Measurements from ENCODE around the gene HOMER2. TPM values are rescaled to one million over a fixed set of nuclear protein-coding genes. Genes with fewer than 3 reads are reported as not detected.
"Not testable (repeated sequence)": the region's sequence is repeated elsewhere in the genome, so short reads cannot be mapped to it uniquely, and the experiment has no call there.

The HOMER2 gene
- total RNA-seq, 2 experiments from 2014 or later: 5.4 TPM

- Mint-ChIP-seq H3K27ac (no peak overlapping the region), H3K4me3 (no peak overlapping the region), H3K9me3 (no peaks in the 10 kb centered on the region), H3K36me3 (ENCODE audit: low read depth) (peaks cover 68% of the 10 kb centered on the region), H3K4me1 (ENCODE audit: low read depth) (peaks cover 33% of the 10 kb centered on the region), H3K27me3 (no peaks in the 10 kb centered on the region)
- no peak for TF ChIP-seq CTCF (IDR thresholded peaks at IDR 0.05)
- CTCF ChIA-PET: interaction anchor here (1.3 to 1.5 kb wide), 2 partner anchors 20 to 169 kb away, joined by 3 to 4 read pairs; no protein-coding TSS in a partner anchor
- POLR2A ChIA-PET: interaction anchor here (0.6 kb wide), 1 partner anchor 200 kb away, joined by 3 read pairs; no protein-coding TSS in a partner anchor
- intact Hi-C loops (cut with micrococcal nuclease): no loop called here
- DNase-seq (no peak), ATAC-seq (no peak)
Measured at GRCh38 chr15:82830427-82831173, 121.9 kb downstream of the HOMER2 start.

- POLR2A ChIA-PET: interaction anchor here (1.6 kb wide), 1 partner anchor 156 kb away, joined by 3 read pairs; the partner anchor contains the start of gene RAMAC
Measured at GRCh38 chr15:82829234-82829633, 123.3 kb downstream of the HOMER2 start.

GRCh38 chr15:82828075-82828474 is 124.4 kb downstream of the HOMER2 start:
- CTCF ChIA-PET: no interaction called here
- no peaks in the 10 kb centered on the region for H3K9me3 Mint-ChIP-seq
- DNase-seq: no peak
- peaks cover 54% of the 10 kb centered on the region for H3K36me3 Mint-ChIP-seq (ENCODE audit: low read depth)
- intact Hi-C loops (cut with micrococcal nuclease): no loop called here
- H3K27me3 Mint-ChIP-seq: no peaks in the 10 kb centered on the region
- TF ChIP-seq CTCF (IDR thresholded peaks at IDR 0.05): no peak
- peaks cover 30% of the 10 kb centered on the region for H3K4me1 Mint-ChIP-seq (ENCODE audit: low read depth)
- ATAC-seq: no peak
- H3K4me3 Mint-ChIP-seq: no peak overlapping the region
- POLR2A ChIA-PET: interaction anchor here (1.0 to 1.6 kb wide), 2 partner anchors 15 to 158 kb away, joined by 3 read pairs; partner anchors contain the start of gene RAMAC
- H3K27ac Mint-ChIP-seq: no peak overlapping the region

More at GRCh38 chr15:82829234-82829633, 123.3 kb downstream of the HOMER2 start:
- no peak for TF ChIP-seq CTCF (IDR thresholded peaks at IDR 0.05)
- H3K27ac Mint-ChIP-seq: no peak overlapping the region
- CTCF ChIA-PET: interaction anchor here (1.5 kb wide), 1 partner anchor 171 kb away, joined by 4 read pairs; no protein-coding TSS in a partner anchor
- H3K36me3 Mint-ChIP-seq (ENCODE audit: low read depth): peaks cover 60% of the 10 kb centered on the region
- ATAC-seq: no peak
- peaks cover 33% of the 10 kb centered on the region for H3K4me1 Mint-ChIP-seq (ENCODE audit: low read depth)
- no peak overlapping the region for H3K4me3 Mint-ChIP-seq
- DNase-seq: no peak
- no peaks in the 10 kb centered on the region for H3K27me3 Mint-ChIP-seq
- H3K9me3 Mint-ChIP-seq: no peaks in the 10 kb centered on the region
- intact Hi-C loops (cut with micrococcal nuclease): no loop called here

GRCh38 chr15:82823049-82823448 is 129.5 kb downstream of the HOMER2 start:
- no peaks in the 10 kb centered on the region for H3K27me3 Mint-ChIP-seq
- peaks cover 7% of the 10 kb centered on the region for H3K4me1 Mint-ChIP-seq (ENCODE audit: low read depth)
- DNase-seq (no peak), ATAC-seq (no peak)
- no peak for TF ChIP-seq CTCF (IDR thresholded peaks at IDR 0.05)
- intact Hi-C loops (cut with micrococcal nuclease): no loop called here
- CTCF ChIA-PET: no interaction called here
- H3K27ac Mint-ChIP-seq: no peak overlapping the region
- peaks cover 37% of the 10 kb centered on the region for H3K36me3 Mint-ChIP-seq (ENCODE audit: low read depth)
- no peak overlapping the region for H3K4me3 Mint-ChIP-seq
- POLR2A ChIA-PET: no interaction called here
- no peaks in the 10 kb centered on the region for H3K9me3 Mint-ChIP-seq

- H3K36me3 Mint-ChIP-seq (ENCODE audit: low read depth): peaks cover 35% of the 10 kb centered on the region
- H3K9me3 Mint-ChIP-seq; H3K4me1 Mint-ChIP-seq (ENCODE audit: low read depth); H3K4me3 Mint-ChIP-seq; DNase-seq; ATAC-seq; POLR2A ChIA-PET; intact Hi-C loops (cut with micrococcal nuclease); H3K27me3 Mint-ChIP-seq; H3K27ac Mint-ChIP-seq; CTCF ChIA-PET: not testable (repeated sequence)
Measured at GRCh38 chr15:82821851-82822250, 130.7 kb downstream of the HOMER2 start.

GRCh38 chr15:82821396-82821795 is 131.1 kb downstream of the HOMER2 start:
- DNase-seq; H3K4me3 Mint-ChIP-seq; H3K27ac Mint-ChIP-seq; POLR2A ChIA-PET; CTCF ChIA-PET; H3K9me3 Mint-ChIP-seq; ATAC-seq; H3K27me3 Mint-ChIP-seq; intact Hi-C loops (cut with micrococcal nuclease): not testable (repeated sequence)
- peaks cover 35% of the 10 kb centered on the region for H3K36me3 Mint-ChIP-seq (ENCODE audit: low read depth)
- H3K4me1 Mint-ChIP-seq (ENCODE audit: low read depth): peaks cover 12% of the 10 kb centered on the region

Measured in activated CD8-positive, alpha-beta T cell treated with anti-CD3 and anti-CD28 coated beads for 36 hours (primary cell).